ENCODE results near the gene AK2.

The AK2 gene

GRCh38 chr1:33014464-33015163 lies 22.1 kb downstream of the AK2 start:
- in situ Hi-C loops (cut with MboI; ENCODE audit: low sequenced_read_pairs, unreplicated experiment) = no loop called here
- no peak for TF ChIP-seq CTCF (IDR thresholded peaks at IDR 0.05; ENCODE audit: borderline replicate concordance, control extremely low read depth, extremely low read depth, insufficient read depth, missing control alignments)
- DNase-seq (ENCODE audit: low spot score) = no peak

GRCh38 chr1:33013791-33014190 lies 22.9 kb downstream of the AK2 start:
- in situ Hi-C loops (cut with MboI; ENCODE audit: low sequenced_read_pairs, unreplicated experiment) = no loop called here
- DNase-seq (ENCODE audit: low spot score) = no peak
- no peak for TF ChIP-seq CTCF (IDR thresholded peaks at IDR 0.05; ENCODE audit: borderline replicate concordance, control extremely low read depth, extremely low read depth, insufficient read depth, missing control alignments)

- no peak for DNase-seq (ENCODE audit: low spot score)
- in situ Hi-C loops (cut with MboI; ENCODE audit: low sequenced_read_pairs, unreplicated experiment) = no loop called here
- no peak for TF ChIP-seq CTCF (IDR thresholded peaks at IDR 0.05; ENCODE audit: borderline replicate concordance, control extremely low read depth, extremely low read depth, insufficient read depth, missing control alignments)
Observed at GRCh38 chr1:33012165-33012564, 24.5 kb downstream of the AK2 start.

- DNase-seq (ENCODE audit: low spot score) = no peak
- in situ Hi-C loops (cut with MboI; ENCODE audit: low sequenced_read_pairs, unreplicated experiment) = no loop called here
- TF ChIP-seq CTCF (IDR thresholded peaks at IDR 0.05; ENCODE audit: borderline replicate concordance, control extremely low read depth, extremely low read depth, insufficient read depth, missing control alignments) = no peak
Observed at GRCh38 chr1:33010932-33011731, 25.6 kb downstream of the AK2 start.

GRCh38 chr1:33009561-33009960 lies 27.1 kb downstream of the AK2 start:
- in situ Hi-C loops (cut with MboI; ENCODE audit: low sequenced_read_pairs, unreplicated experiment) = loop anchor here (10.0 kb wide), 1 partner anchor 75 kb away; no protein-coding TSS in a partner anchor
- no peak for TF ChIP-seq CTCF (IDR thresholded peaks at IDR 0.05; ENCODE audit: borderline replicate concordance, control extremely low read depth, extremely low read depth, insufficient read depth, missing control alignments)
- no peak for DNase-seq (ENCODE audit: low spot score)

- in situ Hi-C loops (cut with MboI; ENCODE audit: low sequenced_read_pairs, unreplicated experiment) = loop anchor here (10.0 kb wide), 1 partner anchor 73 kb away; no protein-coding TSS in a partner anchor
- no peak for TF ChIP-seq CTCF (IDR thresholded peaks at IDR 0.05; ENCODE audit: borderline replicate concordance, control extremely low read depth, extremely low read depth, insufficient read depth, missing control alignments)
- no peak for DNase-seq (ENCODE audit: low spot score)
Observed at GRCh38 chr1:33008051-33008914, 28.4 kb downstream of the AK2 start.
